K562 (cell line): ENCODE data around the gene SMIM45.
A peak's percentile ranks its signal among the peaks of the same experiment; 100 is the strongest.

Source experiments
- CTBP1 ChIP-seq: fragments of 450-650 bp; IDR thresholded peaks from 2 replicates; pipeline ENCODE4 v1.6.1; 2016; ENCODE audit warnings: borderline replicate concordance
- ESRRA ChIP-seq: fragments of 450-650 bp; IDR thresholded peaks from 2 replicates; pipeline ENCODE4 v1.6.1; 2014; ENCODE audit warnings: low read depth, mild to moderate bottlenecking, moderate library complexity, borderline replicate concordance
- ESRRB ChIP-seq: fragments of 250-450 bp; sonication (Bioruptor Pico); IDR thresholded peaks from 2 replicates; pipeline ENCODE4 v1.5.0; 2020; ENCODE audit warnings: mild to moderate bottlenecking, moderate library complexity, borderline replicate concordance
- GABPB1 ChIP-seq: sonication (generic); formaldehyde crosslinking; IDR thresholded peaks from 2 replicates; pipeline ENCODE4 v1.8.0; 2022; ENCODE audit warnings: mild to moderate bottlenecking, missing genetic modification reagents
- HDAC1 ChIP-seq, 2 experiments: fragments of 450-650 bp; IDR thresholded peaks; 2 replicates each; pipeline ENCODE4 v1.6.1; 2016 to 2017; ENCODE audit warnings: inconsistent platforms in 1 of 2, mild to moderate bottlenecking in 1 of 2, moderate library complexity in 1 of 2
- HDAC3 ChIP-seq: fragments of 450-650 bp; IDR thresholded peaks from 2 replicates; pipeline ENCODE4 v1.6.1; 2018; ENCODE audit warnings: borderline replicate concordance, mild to moderate bottlenecking, moderate library complexity; ENCODE audit not compliant: partially characterized antibody
- MECOM ChIP-seq: fragments of 250-450 bp; sonication (Bioruptor Pico); IDR thresholded peaks from 2 replicates; pipeline ENCODE4 v1.8.0; 2022; ENCODE audit warnings: inconsistent platforms
- MYBL2 ChIP-seq, 2 experiments: fragments of 450-650 bp in 1 of 2; sonication (generic) in 1 of 2; formaldehyde crosslinking in 1 of 2; IDR thresholded peaks; 2 replicates each; pipeline versions ENCODE4 v1.6.1 to v1.8.1; 2017 to 2022; ENCODE audit warnings: borderline replicate concordance in 1 of 2, inconsistent platforms in 1 of 2, low read depth in 1 of 2, mild to moderate bottlenecking in 1 of 2, missing genetic modification reagents in 1 of 2, moderate library complexity in 1 of 2
- NRF1 ChIP-seq, 2 experiments: fragments of 450-650 bp; IDR thresholded peaks in 1 of 2; conservative IDR thresholded peaks in 1 of 2; 2 replicates each; pipeline ENCODE4 v1.6.1; 2014; ENCODE audit warnings: mild to moderate bottlenecking in 2 of 2
- RBFOX2 ChIP-seq: fragments of 200-400 bp; formaldehyde crosslinking; IDR thresholded peaks from 2 replicates; pipeline ENCODE4 v1.6.1; 2017; ENCODE audit warnings: low read depth, mild to moderate bottlenecking, low read length, moderate library complexity
- RBM25 ChIP-seq: fragments of 200-400 bp; formaldehyde crosslinking; IDR thresholded peaks from 2 replicates; pipeline ENCODE4 v1.6.1; 2018; ENCODE audit warnings: low read length, low read depth, moderate library complexity; ENCODE audit not compliant: severe bottlenecking
- SIN3A ChIP-seq, 2 experiments: fragments of 150-350 bp in 1 of 2; IDR thresholded peaks; 2 replicates each; pipeline ENCODE4 v1.6.1; 2011 to 2016; ENCODE audit warnings: borderline replicate concordance in 2 of 2, low read depth in 2 of 2, low read length in 2 of 2, mild to moderate bottlenecking in 2 of 2, moderate library complexity in 2 of 2; ENCODE audit not compliant: control insufficient read depth in 1 of 2
- SMARCC2 ChIP-seq: fragments of 450-650 bp; IDR thresholded peaks from 2 replicates; pipeline ENCODE4 v1.6.1; 2017; ENCODE audit warnings: antibody characterized with exemption, moderate library complexity, mild to moderate bottlenecking, low read depth
- SP1 ChIP-seq: sonication (generic); formaldehyde crosslinking; IDR thresholded peaks from 2 replicates; pipeline ENCODE4 v1.8.1; 2022; ENCODE audit warnings: mild to moderate bottlenecking, missing genetic modification reagents
- TAF7 ChIP-seq: fragments of 450-650 bp; IDR thresholded peaks from 2 replicates; pipeline ENCODE4 v1.6.1; 2016; ENCODE audit warnings: missing genetic modification characterization, missing compliant biosample characterization
- TSC22D4 ChIP-seq: fragments of 450-650 bp; IDR thresholded peaks from 2 replicates; pipeline ENCODE4 v1.6.1; 2016; ENCODE audit warnings: missing genetic modification characterization, missing biosample characterization, control low read depth
- ZBTB40 ChIP-seq, 2 experiments: fragments of 450-650 bp in 1 of 2; sonication (generic) in 1 of 2; formaldehyde crosslinking in 1 of 2; IDR thresholded peaks; 2 replicates each; pipeline versions ENCODE4 v1.7.1 to v1.9.0; 2016 to 2022; ENCODE audit warnings: inconsistent platforms in 1 of 2, mild to moderate bottlenecking in 1 of 2, missing genetic modification reagents in 1 of 2
- ZNF41 ChIP-seq: fragments of 250-450 bp; sonication (Bioruptor Pico); conservative IDR thresholded peaks from 2 replicates; pipeline ENCODE4 v1.4.0; 2020; ENCODE audit warnings: mild to moderate bottlenecking

SMIM45 gene

GRCh38 chr22:41946629-41947423 is 5.1 kb upstream of the SMIM45 start, which contains the start of gene CENPM (continued):
- TF ChIP-seq NRF1 (conservative IDR thresholded peaks at IDR 0.05 in 1 of 2, IDR thresholded peaks at IDR 0.05 in 1 of 2): peak; percentile 64 to 71
- peak; percentile 94 for TF ChIP-seq RBM25
- TF ChIP-seq CTBP1: peak; percentile 38; the same call in 1 of the 2 replicates
- TF ChIP-seq HDAC3: no peak
- peak in 1 of 2 experiments; percentile 85; a peak in 2 of 4 replicates for TF ChIP-seq HDAC1 (IDR thresholded peaks at IDR 0.05)
- TF ChIP-seq SIN3A (IDR thresholded peaks at IDR 0.05; ENCODE audit: borderline replicate concordance in 2 of 2, control insufficient read depth in 1 of 2, low read depth in 2 of 2, low read length in 2 of 2): 0 out of 4 replicates have a peak, but pooled peaks of 1 of the 2 experiments have one; percentile 33
- no peak for TF ChIP-seq MECOM
- 0 out of 2 replicates have a peak, but pooled peaks have one; percentile 4 for TF ChIP-seq ZBTB40 (IDR thresholded peaks at IDR 0.05)
- TF ChIP-seq ZBTB40 (CRISPR knock-in tag; IDR thresholded peaks at IDR 0.05): no peak
- peak; percentile 89 for TF ChIP-seq RBFOX2
- no peak for TF ChIP-seq ESRRA
- no peak; the same call in 1 of the 2 replicates for TF ChIP-seq GABPB1 (CRISPR knock-in tag)
- peak; percentile 12; the same call in 1 of the 2 replicates for TF ChIP-seq TAF7 (tag)
- peak; percentile 93 for TF ChIP-seq MYBL2 (IDR thresholded peaks at IDR 0.05; ENCODE audit: low read depth)
- no peak for TF ChIP-seq MYBL2 (CRISPR knock-in tag; IDR thresholded peaks at IDR 0.05; ENCODE audit: borderline replicate concordance)
- TF ChIP-seq ZNF41: no peak
- peak; percentile 44 for TF ChIP-seq SP1
- no peak for TF ChIP-seq SMARCC2
- TF ChIP-seq ESRRB (CRISPR knock-in tag): no peak
- TF ChIP-seq TSC22D4 (tag): no peak
